Fibroblast of the conjunctiva (primary cell): ENCODE results near the gene GSK3B.
"Not testable (repeated sequence)": the region's sequence is repeated elsewhere in the genome, so short reads cannot be mapped to it uniquely, and the experiment has no call there.

Experiments used
- DNase-seq: peaks from one replicate; pipeline ENCODE4 v3.0.0-alpha.2; 2010; ENCODE audit warnings: low read depth

GSK3B gene

DNA sequence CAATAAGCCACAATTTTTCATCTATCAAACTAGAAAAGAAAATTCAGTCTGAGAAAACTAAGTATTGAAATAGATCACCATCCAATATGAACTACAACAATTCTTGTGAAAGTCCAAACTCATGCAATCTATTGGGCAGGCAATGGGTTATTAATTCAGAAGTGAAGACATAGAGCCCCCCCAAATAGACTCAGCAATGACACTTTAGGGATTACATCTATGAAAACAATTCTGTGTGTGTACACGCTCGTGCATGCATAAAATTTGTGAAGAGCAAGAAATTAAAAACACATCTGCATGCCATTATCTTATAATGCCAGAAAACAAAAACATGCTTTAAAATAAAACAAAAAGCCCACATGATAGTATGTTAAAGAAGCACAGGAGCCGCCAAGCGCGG, 161.0 kb downstream of the GSK3B start:
- no peak for DNase-seq

DNA sequence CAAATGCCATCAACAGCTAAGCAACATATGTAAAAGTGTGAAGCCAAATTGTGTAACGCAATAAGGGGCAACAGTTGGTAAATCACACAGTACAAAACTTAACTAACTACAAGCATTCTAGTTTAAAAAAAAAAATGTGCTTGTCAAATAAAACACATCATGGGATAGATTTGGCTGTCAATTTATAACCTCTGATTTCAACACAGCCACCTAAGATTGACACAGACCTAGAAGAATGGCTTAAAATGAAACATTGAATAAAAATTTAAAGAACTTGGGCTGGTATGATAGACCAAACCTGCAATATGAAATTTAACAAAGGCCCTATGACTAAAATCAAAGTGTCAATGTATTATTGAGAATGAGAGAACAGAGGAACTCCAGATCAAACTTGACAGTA, 164.0 kb downstream of the GSK3B start:
- no peak for DNase-seq

DNA sequence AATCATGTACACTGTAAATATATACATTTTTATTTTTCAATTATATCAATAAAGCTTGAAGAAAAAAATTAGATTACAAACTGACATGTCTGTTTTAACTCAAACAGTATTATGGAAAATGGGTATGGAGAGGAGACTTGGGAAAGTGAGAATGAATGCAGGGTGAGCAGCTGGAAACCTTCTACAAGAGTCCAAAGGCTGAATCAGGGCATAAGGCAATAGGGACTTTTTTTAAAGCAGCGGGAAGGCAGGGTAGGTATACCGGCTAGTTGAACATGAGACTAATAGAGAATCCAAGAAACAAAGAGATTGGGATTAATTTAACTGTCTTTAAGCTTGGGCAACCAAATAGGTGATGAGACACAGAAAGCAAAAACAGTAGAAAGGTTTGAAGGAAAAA, 167.1 kb downstream of the GSK3B start:
- DNase-seq, result no peak

DNA sequence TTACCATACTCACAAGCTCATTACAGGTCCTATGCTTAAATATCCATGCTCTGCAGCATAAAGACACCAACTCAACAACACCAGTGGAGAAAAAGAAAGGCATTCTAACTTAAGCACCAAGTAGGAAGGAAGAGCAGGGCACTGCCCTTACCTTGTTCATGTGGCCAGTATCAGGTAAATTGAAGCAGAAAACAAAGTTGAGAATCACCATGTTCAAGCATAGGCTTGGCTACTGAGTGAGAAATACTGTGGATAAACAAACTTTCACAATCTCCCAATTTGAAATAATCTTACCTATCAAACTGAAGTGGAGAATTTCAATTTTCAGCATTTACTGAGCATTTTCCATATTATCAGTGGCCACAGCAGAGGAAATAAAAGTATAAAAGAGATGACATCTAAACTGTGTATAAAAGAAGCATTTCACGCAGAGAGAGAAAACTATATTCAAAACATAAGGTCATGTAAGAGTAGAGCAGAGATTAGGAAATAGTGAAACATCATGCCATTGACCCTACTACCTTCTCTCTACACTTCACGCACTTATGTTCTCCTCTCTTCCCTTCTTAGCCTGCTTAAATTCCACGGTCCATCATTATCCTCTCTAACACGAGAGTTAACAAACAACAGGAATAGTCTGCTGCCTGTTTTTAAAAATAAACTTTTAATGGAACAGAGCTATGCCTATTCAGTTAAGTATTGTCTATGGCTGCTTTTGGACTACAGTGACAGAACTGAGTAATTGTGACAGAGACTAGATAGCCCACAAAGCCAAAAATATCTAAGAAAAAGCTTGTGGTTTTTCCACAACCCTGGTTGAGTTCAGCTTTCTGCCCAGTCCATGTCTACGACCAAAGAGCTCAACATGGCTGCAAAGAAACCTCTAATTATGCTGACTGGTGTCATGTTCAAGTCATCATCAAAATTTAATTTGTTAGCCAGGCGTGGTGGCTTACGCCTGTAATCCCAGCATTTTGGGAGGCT, 169.8 kb downstream of the GSK3B start:
- DNase-seq, result no peak

DNA sequence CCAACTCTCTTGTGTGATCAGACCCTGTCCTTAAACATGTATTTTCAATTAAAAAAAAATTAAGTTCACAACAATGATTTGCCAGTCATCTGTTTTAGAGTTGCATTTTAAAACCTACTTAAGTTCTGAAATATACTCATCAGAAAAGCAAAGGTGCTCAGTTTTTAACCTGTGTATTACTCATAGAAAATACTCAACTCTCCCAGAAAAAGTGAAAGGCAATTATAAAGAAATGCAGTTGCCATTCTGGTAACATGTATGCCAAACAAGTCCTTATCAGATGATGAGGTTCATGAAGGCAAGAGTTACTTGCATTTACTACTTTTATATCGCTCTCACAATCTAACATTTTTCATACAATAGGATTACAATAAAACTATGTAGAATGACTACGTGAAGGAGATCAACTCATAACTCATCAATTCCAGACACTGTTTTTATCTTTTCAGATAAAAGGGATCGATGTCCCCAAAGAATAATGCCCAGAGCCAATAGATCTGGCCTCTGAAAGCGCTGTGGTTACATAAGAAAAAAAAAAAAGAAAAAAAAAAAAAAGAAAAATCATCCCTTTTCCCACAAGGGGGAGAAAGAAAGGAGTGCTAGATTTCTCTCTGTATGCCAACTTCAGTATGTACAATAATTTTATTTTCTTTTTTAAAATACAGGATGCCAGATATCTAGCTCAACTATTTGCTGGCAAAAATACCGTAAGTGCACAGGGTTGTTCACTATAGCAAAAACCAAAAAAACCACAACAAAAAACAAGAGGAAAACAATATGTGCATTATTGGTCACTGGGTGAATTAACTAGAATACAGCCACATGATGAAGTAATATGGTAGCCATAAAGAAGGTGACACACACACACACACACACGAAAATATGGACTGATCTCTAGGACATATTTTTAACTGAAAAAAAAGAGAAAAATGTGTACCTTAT, 175.0 kb downstream of the GSK3B start:
- DNase-seq, result no peak

DNA sequence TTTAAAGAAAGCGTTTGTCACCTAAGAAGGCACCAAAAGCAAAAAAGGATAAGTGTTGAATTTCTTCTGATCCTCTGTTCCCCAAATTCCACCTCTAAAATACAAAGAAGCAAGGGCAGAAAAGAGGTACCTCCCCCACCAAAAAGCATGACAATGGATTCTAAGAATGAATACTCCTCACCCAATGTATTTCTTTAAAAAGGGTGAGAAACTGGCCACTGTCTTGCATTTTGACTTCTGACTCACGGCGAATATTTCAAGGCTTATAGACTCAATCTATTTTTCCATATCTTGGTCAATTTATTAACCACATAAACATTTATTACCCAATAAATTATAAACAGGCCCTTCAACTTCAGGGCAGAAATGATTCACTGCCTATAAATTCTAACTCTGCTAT, 181.2 kb downstream of the GSK3B start:
- DNase-seq, result no peak

DNA sequence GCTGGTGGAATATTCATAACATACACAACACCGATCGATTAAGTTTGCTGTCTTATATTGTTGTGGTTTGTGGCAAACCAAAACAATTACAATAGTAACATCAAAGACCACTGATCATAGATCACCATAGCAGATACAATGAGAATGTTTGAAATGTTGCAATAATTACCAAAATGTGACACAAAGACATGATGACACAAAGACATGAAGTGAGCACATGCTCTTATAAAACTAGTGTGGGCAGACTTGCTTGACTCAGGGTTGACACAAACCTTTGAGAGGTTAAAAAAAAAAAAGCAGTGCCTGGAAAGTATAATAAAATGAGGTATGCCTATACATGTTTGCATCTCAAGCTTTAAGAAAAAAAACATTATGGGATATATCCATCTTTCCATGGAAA, 182.0 kb downstream of the GSK3B start:
- no peak for DNase-seq

DNA sequence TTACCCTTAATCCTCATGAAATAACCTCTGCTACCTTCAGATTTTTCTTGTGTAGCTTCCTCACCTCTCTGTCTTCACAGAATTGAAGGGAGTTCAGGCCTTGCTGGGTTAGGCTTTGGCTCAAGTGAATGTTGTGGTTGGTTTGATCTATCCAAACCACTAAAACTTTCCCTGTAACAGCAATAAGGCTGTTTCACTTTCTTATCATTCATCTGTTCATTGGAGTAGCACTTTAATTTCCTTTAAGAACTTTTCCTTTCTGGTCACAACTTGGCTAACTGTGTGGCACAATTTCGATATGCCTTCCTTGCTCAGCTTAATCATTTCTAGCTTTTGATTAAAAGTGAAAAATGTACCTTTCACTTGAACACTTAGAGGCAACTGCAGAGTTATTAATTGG, 182.5 kb downstream of the GSK3B start:
- DNase-seq, result no peak

DNA sequence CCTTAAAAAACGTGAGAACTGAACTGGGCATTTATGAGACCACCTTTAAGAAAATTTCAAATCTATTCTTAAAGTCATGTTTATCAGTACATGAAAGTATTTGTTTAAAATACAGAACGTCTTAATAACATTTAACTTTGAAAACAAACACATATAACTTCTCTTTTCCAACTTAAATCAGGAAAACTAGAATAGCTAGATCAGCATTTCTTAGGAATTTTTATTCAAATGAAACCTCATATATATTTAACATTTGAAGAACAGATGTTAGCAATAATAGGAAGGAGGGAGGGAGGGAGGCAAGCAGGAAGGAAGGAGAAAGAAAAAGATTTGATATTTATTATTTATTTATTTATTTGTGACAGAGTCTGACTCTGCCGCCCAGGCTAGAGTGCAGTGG, 192.2 kb downstream of the GSK3B start:
- DNase-seq, result no peak

DNA sequence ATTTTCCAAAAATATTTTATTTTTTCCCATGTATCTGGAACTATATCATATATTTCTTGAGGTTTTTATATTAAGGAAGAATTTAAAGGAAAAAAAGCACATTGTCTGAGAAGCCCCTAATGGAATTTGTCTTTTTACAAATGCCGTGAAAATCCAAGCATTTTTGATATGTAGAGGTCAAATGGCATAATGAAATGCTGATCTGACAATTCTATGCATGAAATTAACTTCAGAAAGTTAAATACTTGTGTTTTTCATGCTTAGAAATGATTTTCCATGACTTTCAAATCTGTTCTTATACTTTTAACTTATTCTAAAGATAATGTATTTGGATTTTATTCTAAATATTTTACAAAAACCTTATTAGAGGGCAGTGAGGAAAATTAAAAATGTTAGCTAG, 193.1 kb downstream of the GSK3B start:
- no peak for DNase-seq

DNA sequence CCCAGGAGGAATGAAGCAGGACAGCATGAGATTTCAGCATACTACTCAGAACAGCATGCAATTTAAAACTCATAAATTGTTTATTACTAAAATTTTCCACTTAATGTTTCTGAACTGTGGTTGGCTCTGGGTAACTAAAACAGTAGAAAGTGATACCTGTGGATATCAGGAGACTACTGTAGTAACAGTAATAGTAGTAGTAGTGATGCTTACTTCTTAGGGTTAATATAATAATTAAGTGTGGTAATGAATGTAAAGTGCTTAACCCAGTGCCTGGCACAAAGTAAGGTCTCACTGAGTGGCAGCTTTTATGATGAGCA, 195.1 kb downstream of the GSK3B start:
- no peak for DNase-seq

DNA sequence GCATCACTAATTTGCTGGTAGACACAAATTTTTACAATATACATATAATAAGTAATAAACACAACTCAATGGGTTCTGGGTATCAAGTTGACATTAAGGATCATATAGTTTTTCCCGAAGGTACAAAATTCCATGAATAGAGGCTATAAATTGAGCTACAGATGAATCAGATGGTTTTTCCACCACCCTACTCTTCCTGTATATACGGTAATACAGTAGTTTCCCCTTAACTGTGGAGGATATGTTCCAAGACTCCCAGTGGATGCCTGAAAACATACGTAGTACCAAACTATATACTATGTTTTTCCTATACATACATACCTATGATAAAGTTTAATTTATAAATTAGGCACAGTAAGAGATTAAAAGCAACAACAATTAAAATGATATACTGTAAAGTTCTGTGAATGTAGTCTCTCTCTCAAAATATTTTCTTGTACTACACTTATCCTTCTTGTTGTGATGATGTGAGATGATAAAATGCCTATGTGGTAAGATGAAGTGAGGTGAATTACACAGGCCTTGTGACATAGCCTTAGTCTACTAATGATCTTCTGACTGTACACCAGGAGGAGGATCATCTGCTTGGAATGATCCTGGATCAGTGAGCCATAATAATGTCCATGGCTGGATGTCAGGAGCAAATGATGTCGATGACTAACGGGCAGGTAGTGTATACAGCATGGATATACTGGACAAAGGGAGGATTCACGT, 195.6 kb downstream of the GSK3B start:
- no peak for DNase-seq

DNA sequence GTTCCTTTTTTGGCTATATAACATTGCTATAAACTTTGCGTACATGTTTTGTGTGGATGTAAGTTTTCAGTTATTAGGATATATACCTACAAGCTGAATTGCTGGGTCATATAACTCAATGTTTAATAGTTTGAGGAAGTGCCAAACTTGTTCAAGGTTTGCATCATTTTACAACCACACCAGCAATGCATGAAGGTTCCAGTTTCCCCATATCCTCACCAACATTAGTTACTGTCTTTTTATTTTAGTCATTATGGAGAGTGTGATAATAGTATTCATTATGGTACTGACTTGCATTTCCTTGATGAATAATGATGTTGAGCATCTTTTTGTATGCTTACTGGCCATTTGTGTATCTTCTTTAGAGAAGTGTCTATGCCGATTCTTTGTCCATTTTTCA, 200.1 kb downstream of the GSK3B start:
- DNase-seq, result no peak

DNA sequence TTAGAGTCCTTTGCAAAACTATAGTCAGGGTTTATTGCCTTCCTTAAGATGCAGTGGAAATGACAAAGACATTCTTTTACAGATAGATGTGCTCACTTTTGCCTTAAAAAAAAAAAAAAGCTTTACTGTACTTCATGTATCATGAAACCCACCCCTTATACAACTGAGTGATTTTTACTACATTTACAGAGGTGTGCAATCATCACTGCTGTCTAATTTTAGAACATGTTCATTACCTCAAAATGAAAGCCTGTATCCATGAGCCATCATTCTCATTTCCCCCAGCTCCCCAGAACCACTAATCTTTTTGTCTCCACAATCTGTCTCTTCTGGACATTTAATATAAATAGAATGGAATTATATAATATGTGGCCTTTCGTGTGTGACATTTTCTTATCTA, 200.5 kb downstream of the GSK3B start:
- no peak for DNase-seq

DNA sequence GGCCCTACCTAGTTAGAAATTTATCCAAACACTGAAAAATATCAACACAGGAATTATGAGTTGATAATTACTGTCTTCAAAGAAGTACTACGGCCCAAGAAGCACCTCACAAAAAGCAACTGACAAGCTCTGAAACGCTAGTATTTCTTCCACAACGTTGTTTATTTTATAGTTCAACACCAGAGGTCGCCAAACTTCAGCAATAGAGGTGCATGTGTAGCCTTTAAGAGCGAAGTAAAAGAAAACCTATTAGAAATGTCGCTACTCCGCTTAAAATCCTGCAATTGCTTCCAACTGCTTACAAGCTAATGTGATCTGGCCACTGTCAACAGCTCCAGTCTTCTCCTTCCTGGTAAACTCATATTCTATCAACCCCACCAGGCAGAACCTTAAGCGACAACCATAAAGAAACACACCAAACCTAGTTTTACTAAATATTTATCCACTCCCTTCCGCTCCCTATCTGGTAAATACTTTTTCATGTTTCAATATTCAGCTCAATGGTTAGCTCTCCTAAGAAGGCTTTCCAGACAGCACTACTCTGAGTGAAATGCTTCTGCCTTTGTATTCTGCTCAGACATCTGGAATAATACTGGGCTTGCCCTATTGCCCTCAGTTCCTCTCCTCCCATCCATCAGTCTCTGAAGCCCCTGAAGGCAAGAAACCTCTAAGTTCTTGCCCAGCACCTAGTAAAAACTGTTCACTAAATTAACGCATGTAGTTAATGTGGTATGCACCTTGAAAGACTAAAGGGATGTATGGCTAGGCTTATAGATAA, 202.1 kb downstream of the GSK3B start:
- peak; percentile 76 for DNase-seq

DNA sequence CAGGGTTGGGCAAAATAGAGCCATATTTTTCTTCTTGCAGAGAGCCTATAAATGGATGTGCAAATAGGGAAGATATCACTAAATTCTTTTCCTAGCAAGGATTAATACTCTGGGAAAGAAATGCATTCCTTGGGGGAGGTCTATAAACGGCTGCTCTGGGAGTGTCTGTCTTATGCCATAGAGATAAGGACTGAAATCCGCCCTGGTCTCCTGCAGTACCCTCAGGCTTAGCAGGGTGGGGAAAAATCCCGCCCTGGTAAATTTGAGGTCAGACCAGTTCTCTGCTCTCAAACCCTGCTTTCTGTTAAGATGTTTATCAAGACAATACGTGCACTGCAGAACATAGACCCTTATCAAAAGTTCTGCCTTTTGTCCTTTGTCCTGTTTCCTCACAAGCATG, 205.6 kb downstream of the GSK3B start:
- not testable (repeated sequence) for DNase-seq

DNA sequence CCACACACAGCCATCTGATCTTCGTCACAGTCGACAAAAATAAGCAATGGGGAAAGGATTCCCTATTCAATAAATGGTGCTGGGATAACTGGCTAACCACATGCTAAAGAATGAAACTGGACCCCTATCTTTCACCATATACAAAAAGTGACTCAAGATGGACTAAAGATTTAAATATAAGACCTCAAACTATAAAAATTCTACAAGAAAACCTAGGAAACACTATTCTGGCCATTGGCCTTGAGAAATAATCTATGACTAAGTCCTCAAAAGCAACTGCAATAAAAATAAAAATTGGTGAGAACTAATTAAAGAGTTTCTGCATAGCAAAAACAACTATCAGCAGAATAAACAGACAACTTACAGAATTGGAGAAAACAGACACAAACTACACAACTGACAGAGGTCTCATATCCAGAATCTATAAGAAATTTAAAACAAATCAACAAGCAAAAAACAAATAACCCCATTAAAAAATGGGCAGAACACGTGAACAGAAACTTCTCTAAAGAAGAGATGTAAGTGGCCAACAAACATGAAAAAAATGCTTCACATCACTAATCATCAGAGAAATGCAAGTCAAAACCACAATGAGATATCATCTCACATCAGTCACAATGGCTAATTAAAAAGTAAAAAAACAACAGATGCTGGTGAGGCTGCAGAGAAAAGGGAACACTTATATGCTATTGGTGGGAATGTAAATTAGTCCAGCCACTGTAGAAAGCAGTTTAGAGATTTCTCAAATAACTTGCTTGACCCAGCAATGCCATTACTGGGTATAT, 208.3 kb downstream of the GSK3B start:
- DNase-seq, result no peak

DNA sequence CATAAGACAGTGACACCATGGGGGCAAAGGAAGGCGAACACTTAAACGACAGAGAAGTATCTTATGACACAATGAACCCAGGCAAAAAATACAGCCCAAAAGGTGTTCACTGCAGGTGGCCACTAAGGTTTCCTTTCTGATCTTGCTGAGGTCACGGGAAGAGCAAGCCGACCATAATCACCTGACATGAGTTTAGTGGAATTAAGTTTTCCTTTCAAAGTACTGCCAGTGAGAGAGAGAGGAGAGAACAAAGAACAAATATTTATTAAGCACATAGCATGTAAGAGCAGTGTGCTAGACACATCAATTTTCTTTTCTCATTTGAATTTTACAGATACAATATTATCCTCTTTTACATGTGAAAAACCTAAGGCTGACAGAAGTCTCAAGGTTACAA, 210.1 kb downstream of the GSK3B start:
- no peak for DNase-seq

DNA sequence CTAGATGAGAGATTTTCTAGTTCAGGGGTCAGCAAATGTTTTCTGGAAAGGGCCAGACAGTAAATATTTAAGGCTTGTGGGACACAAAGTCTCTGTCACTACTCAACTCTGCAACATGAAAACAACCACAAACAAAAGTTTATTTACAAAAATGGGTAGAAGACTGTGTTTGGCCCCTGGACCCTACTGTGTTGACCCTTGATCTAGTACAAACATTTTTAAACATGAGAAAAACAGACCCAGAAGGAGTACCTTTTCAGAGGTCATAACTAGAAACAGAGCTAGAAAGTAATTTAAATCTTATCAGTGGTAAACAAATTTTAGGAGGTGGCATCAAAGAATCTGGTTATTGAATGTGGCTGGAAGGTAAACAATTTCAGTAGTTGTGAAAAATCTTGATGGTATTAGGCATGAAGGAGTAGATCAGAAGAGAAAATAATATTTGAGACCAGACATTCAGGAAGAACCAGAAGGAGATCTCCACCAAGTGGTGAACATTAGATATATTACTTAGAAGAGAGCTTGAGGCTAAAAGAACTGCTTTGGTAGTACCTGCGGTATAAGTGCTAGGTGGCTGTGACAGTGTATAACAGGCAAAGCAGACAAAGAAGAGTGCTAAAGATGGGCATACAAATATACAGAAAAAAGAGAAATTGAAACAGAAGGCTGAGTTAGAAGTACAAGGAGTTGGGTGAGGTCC, 210.6 kb downstream of the GSK3B start:
- DNase-seq, result no peak

DNA sequence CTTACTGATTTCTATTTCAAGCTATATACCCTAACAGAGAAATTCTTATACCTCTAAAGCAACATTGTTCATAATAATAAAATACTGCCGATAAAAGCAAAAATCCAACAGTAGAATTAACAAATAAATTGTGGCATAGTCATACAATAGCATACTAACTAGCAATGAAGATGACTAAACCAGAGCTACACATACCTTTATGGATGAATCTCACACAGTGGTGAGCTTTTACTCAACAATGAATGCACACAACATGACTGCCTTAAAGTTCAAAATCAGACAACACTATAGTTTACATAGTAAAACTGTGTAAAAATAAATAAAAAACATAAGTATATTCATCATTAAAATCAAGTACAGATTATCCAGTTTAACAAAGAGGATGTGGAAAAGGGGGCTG, 213.3 kb downstream of the GSK3B start:
- DNase-seq, result no peak
